Suprapubic skin (tissue), 4 donors: ENCODE measurements around the gene CKS1B. TPM values are rescaled to one million over a fixed set of nuclear protein-coding genes. Genes with fewer than 3 reads are reported as not detected.
A peak's percentile ranks its signal among the peaks of the same experiment; 100 is the strongest.

Source experiments
- DNase-seq, 2 donors: peaks; one replicate each; pipeline ENCODE4 v3.0.0-alpha.2; 2019; ENCODE audit warnings: low spot score in 2 of 2
- H3K27ac ChIP-seq: fragments of 200-600 bp; sonication (generic); one replicate; pipeline ENCODE4 v1.5.1; 2019
- H3K27me3 ChIP-seq: fragments of 200-600 bp; sonication (generic); one replicate; pipeline ENCODE4 v1.5.1; 2019
- H3K36me3 ChIP-seq: fragments of 200-600 bp; sonication (generic); one replicate; pipeline ENCODE4 v1.5.1; 2019
- H3K4me1 ChIP-seq: fragments of 200-600 bp; sonication (generic); one replicate; pipeline ENCODE4 v1.5.1; 2019
- H3K4me3 ChIP-seq: fragments of 200-600 bp; sonication (generic); one replicate; pipeline ENCODE4 v1.5.1; 2019; ENCODE audit warnings: mild to moderate bottlenecking
- H3K9me3 ChIP-seq: fragments of 200-600 bp; sonication (generic); one replicate; pipeline ENCODE4 v1.5.1; 2019
- EP300 ChIP-seq: sonication (generic); formaldehyde crosslinking; IDR thresholded peaks from one replicate; pipeline ENCODE4 v1.6.1; 2017; ENCODE audit warnings: antibody characterized with exemption
- POLR2A ChIP-seq, 2 donors: fragments of 450-650 bp; IDR thresholded peaks; one replicate each; pipeline ENCODE4 v1.6.1; 2017; ENCODE audit warnings: antibody characterized with exemption in 2 of 2, mild to moderate bottlenecking in 2 of 2, moderate library complexity in 2 of 2
- POLR2AphosphoS5 ChIP-seq, 3 donors: sonication (generic); formaldehyde crosslinking; IDR thresholded peaks; one replicate each; pipeline ENCODE4 v1.6.1; 2017; ENCODE audit warnings: antibody characterized with exemption in 3 of 3
- WGBS: methylation state at CpG from one replicate; pipeline ENCODE4 v1.1.5; 2018; 5-methylcytosine and 5-hydroxymethylcytosine counted together
- total RNA-seq, 4 donors: library from RNA; depleted of rRNA; stranded (reverse); fragments of >200 nt; gene quantifications; one replicate each; pipeline ENCODE4 v1.1.0, GENCODE V29; 2016
- TF ChIP-seq, protein P1 (sequence below), 2 donors: fragments of 200-600 bp in 1 of 2; fragments of 450-650 bp in 1 of 2; sonication (generic) in 1 of 2; IDR thresholded peaks; one replicate each; pipeline ENCODE4 v1.5.1; 2016 to 2019; ENCODE audit warnings: antibody characterized with exemption in 2 of 2, mild to moderate bottlenecking in 1 of 2, moderate library complexity in 1 of 2

CKS1B gene
- total RNA-seq, 4 donors from 2014 or later: 37.8 to 55.4 (median 49.7) TPM

DNA sequence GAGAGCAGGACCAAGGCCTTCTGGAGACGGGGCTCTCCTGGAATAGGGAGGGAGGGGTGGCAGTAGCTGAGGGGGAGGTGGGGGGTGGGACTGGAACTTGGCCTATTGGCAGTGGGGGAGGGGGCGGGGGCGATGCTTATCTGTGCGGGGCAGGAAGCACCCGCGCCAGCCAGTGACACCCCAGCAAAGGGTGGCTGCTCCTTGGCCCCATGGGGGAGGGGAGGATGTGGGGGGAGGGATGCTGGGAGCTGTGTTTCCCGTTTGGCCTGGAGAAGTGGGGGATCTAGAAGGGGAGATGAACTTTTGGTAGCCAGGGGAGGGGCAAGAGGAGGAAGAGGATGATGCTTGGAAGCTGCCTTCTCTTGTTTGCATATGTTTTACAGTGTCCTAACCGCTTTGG, 39.2 kb downstream of the CKS1B start:
- 36% methylated on average over 3 of the region's 8 CpGs for WGBS
- DNase-seq: no peak
- Histone ChIP-seq H3K4me3 (peak overlapping the region; percentile 97), H3K36me3 (peaks cover 25% of the 10 kb centered on the region), H3K27me3 (no peaks in the 10 kb centered on the region), H3K27ac (peak overlapping the region; percentile 96), H3K9me3 (no peaks in the 10 kb centered on the region), H3K4me1 (peaks cover 89% of the 10 kb centered on the region)
- no peak for TF ChIP-seq POLR2AphosphoS5 (IDR thresholded peaks at IDR 0.05)
- no peak for TF ChIP-seq POLR2A (IDR thresholded peaks at IDR 0.05)
- TF ChIP-seq, protein P1, sequence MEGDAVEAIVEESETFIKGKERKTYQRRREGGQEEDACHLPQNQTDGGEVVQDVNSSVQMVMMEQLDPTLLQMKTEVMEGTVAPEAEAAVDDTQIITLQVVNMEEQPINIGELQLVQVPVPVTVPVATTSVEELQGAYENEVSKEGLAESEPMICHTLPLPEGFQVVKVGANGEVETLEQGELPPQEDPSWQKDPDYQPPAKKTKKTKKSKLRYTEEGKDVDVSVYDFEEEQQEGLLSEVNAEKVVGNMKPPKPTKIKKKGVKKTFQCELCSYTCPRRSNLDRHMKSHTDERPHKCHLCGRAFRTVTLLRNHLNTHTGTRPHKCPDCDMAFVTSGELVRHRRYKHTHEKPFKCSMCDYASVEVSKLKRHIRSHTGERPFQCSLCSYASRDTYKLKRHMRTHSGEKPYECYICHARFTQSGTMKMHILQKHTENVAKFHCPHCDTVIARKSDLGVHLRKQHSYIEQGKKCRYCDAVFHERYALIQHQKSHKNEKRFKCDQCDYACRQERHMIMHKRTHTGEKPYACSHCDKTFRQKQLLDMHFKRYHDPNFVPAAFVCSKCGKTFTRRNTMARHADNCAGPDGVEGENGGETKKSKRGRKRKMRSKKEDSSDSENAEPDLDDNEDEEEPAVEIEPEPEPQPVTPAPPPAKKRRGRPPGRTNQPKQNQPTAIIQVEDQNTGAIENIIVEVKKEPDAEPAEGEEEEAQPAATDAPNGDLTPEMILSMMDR (IDR thresholded peaks at IDR 0.05): no peak
- no peak for TF ChIP-seq EP300

DNA sequence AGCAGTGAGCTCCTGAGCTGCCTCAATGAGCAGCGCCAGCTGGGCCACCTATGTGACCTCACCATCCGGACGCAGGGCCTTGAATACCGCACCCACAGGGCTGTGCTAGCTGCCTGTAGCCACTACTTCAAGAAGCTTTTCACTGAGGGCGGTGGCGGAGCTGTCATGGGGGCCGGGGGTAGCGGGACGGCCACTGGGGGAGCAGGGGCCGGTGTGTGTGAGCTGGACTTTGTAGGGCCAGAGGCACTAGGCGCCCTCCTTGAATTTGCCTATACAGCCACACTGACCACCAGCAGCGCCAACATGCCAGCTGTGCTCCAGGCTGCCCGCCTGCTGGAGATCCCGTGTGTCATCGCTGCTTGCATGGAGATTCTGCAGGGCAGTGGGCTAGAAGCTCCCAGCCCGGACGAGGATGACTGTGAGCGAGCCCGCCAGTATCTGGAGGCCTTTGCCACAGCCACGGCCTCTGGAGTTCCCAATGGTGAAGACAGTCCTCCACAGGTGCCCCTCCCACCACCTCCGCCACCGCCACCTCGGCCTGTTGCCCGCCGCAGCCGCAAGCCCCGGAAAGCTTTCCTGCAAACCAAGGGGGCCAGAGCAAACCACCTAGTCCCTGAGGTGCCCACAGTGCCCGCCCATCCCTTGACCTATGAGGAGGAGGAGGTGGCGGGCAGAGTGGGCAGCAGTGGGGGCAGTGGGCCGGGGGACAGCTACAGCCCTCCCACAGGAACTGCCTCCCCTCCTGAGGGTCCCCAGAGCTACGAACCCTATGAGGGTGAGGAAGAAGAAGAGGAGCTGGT, 40.4 kb downstream of the CKS1B start:
- WGBS: 84% methylated on average over 12 of the region's 31 CpGs
- no peak for DNase-seq
- H3K27me3 ChIP-seq: no peaks in the 10 kb centered on the region
- no peak overlapping the region for H3K4me3 ChIP-seq
- peaks cover 25% of the 10 kb centered on the region for H3K36me3 ChIP-seq
- H3K9me3 ChIP-seq: no peaks in the 10 kb centered on the region
- peaks cover 97% of the 10 kb centered on the region for H3K4me1 ChIP-seq
- peak overlapping the region; percentile 96 for H3K27ac ChIP-seq
- TF ChIP-seq, protein P1 (IDR thresholded peaks at IDR 0.05): no peak
- TF ChIP-seq POLR2AphosphoS5 (IDR thresholded peaks at IDR 0.05) (no peak), EP300 (no peak), POLR2A (IDR thresholded peaks at IDR 0.05) (no peak)

GRCh38 chr1:155015527-155016230, 41.2 kb downstream of the CKS1B start:
- Histone ChIP-seq H3K9me3 (no peaks in the 10 kb centered on the region), H3K27ac (peak overlapping the region; percentile 94), H3K27me3 (no peaks in the 10 kb centered on the region), H3K36me3 (peaks cover 25% of the 10 kb centered on the region), H3K4me1 (peaks cover 97% of the 10 kb centered on the region), H3K4me3 (no peak overlapping the region)
- WGBS: 56% methylated on average over 9 of the region's 16 CpGs
- no peak for DNase-seq
- TF ChIP-seq, protein P1 (IDR thresholded peaks at IDR 0.05): no peak
- TF ChIP-seq POLR2AphosphoS5 (IDR thresholded peaks at IDR 0.05): no peak
- TF ChIP-seq EP300: no peak
- TF ChIP-seq POLR2A (IDR thresholded peaks at IDR 0.05): no peak

GRCh38 chr1:155016231-155016831, 41.9 kb downstream of the CKS1B start:
- Histone ChIP-seq H3K27me3 (no peaks in the 10 kb centered on the region), H3K9me3 (no peaks in the 10 kb centered on the region), H3K4me3 (peak overlapping the region; percentile 38), H3K4me1 (peaks cover 90% of the 10 kb centered on the region), H3K36me3 (peaks cover 25% of the 10 kb centered on the region), H3K27ac (peak overlapping the region; percentile 94)
- TF ChIP-seq POLR2A (IDR thresholded peaks at IDR 0.05) (no peak), POLR2AphosphoS5 (IDR thresholded peaks at IDR 0.05) (no peak), EP300 (no peak)
- TF ChIP-seq, protein P1 (IDR thresholded peaks at IDR 0.05): no peak
- 70% methylated on average over 18 of the region's 26 CpGs for WGBS
- DNase-seq: no peak
